NOMO-1 treated with dmso at 0.1 percent for 144 hours (cell line): ENCODE measurements around the gene CFAP20DC.
"Not testable (repeated sequence)": the region's sequence is repeated elsewhere in the genome, so short reads cannot be mapped to it uniquely, and the experiment has no call there.

ENCODE experiments used
- DNase-seq: peaks from one replicate; lab custom pipeline; 2025; ENCODE audit not compliant: unreplicated experiment; lab: John Stamatoyannopoulos, UW

Gene CFAP20DC

DNA sequence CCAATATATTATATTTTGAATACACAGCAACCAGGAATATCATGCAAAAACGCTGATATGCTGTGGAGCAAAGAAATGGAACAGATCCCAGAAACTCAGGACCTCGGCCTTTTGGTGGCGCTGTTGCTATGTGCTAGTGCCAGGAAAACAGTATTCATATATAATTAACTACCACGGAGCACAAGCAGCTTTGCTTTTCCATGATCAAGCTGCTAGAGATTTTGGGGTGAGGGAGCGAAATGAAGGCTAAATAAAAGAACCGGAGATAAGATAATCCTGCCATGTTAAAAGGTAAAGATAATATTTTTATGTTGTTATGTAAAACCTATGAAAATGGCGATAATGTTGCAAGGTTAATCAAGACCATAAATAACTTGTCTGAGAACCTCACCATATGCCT lies 225.5 kb downstream of the CFAP20DC start:
- no peak for DNase-seq

DNA sequence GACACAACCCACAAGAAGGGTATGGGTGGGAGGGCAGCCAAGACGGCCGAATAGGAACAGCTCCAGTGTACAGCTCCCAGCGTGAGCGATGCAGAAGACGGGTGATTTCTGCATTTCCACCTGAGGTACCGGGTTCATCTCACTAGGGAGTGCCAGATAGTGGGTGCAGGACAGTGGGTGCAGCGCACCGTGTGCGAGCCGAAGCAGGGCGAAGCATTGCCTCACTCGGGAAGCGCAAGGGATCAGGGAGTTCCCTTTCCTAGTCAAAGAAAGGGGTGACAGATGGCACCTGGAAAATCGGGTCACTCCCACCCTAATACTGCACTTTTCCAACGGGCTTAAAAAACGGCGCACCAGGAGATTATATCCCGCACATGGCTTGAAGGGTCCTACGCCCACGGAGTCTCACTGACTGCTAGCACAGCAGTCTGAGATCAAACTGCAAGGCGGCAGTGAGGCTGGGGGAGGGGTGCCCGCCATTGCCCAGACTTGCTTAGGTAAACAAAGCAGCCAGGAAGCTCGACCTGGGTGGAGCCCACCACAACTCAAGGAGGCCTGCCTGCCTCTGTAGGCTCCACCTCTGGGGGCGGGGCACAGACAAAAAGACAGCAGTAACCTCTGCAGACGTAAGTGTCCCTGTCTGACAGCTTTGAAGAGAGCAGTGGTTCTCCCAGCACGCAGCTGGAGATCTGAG lies 243.1 kb downstream of the CFAP20DC start:
- not testable (repeated sequence) for DNase-seq

DNA sequence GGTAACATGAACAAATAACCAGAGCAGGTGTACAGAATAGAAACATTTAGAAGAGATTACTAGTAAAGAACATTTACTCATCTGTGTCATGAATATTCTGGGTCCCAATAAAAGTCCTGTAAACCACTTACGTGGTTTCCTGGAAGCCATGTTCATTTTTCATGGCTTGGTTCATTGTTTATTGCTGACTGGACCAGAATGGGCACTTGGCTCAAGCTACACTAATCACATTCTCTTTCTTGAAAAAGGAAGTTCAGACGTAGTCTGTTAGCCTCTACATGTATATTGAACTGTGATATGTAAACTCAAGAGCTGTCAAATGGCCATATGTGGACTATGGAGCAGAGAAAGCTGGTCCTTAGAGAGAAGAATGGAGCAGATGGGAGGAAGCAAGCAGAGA lies 244.9 kb downstream of the CFAP20DC start:
- no peak for DNase-seq

DNA sequence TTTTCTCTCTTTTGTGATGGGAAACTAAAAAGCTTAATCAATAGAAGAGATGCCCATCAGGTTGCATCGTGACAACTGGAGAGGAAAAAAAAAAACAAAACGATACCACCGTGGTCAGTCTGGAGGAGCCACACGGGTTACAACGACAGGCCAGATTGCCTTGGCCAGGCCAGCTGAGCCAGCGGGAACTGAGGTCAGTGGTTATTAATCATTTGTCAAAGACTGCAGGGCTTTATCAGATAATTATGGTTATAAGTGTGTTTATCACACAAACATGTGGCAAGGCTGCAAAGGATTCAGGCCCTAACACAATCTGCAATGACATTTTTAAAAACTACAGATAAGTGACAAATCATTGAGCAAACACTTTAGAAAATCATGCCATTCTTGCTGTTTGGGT lies 248.3 kb downstream of the CFAP20DC start:
- DNase-seq, result no peak

DNA sequence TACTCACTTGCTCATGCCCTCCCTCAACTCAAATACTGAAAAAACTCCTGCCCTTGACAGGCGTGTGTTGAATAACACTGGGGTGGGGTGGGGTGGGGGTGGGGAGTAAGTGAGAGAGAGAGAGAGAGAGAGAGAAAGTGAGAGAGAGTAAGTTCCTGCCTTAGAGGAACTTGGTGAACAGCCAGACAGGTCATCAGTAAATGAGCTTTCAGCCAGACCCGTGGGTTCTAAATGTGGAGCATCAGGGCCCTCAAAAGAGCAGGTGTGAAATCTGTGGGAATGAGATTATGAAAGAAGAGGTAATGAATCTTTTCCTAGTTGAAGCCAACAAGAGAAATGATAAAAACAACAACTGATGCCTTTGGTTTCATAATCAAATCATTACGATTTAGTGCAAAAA lies 248.9 kb downstream of the CFAP20DC start:
- no peak for DNase-seq

DNA sequence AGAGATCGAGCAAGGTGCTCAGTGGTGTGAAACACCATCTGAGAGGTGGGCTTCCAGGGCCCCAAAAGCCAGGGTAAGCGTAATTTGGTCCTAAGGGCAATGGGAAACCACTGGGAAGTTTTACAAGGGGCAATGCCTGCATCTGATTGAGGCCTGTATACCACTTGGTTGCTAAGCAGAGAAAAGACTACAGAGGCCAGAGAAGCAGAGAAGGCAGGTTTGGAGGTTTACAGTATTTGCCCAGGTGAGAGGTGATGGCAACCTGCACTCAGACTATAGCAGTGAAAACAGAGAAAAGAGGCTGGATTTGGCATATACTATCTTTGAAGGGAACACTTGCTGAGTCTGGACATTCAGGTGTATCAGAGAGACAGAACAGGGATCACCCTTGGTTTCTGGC lies 249.8 kb downstream of the CFAP20DC start:
- no peak for DNase-seq

DNA sequence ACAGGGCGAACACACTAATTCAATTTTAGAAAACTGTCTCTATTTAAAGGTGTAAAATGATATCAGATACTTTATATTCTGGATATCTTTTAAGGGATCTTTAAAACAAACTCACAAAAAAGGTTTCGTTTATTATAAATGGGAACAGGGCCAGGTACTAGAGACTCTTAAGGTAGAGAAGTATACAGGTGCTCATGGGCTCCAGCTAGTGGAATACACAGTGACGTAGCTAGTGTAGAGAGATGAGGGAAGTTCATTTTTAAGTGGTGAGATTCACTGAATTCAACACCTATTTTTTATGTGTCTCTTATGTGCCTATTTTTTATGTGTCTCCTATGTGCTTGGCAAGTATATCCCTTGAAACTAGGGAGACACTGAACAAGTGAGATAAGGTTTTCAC lies 250.6 kb downstream of the CFAP20DC start:
- no peak for DNase-seq

DNA sequence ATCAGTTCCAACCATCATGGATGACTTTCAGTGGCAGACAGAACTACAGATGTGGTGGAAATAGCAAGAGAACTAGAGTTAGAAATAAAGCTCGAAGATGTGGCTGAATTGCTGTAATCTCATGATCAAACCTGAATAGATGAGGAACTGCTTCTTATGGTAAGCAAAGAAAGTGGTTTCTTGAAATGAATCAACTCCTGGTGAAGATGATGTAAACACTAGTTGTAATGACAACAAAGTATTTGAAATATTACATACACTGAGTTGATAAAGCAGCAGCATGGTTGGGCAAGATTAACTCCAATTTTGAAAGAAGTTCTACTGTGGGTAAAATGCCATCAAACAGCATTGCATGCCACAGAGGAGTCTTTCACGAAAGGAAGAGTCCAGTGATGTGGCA lies 251.5 kb downstream of the CFAP20DC start:
- no peak for DNase-seq

DNA sequence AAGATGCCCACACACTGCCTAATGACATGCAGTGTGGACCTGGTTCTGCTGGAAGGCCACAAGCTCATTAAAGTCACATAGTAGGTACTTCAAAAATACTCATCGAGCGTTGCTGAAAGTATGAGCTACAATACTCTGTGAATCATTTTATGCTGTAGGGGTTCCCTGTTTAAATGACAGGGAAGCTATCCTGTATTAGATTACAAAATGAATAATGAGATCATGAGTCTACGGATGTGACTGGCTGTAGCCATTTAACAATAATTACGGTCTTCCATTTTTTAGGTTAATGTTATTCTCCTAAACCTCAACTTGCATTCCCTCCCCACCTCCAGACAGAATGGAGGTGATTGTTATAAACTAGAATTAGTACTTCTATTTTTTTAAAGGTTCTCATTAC lies 255.1 kb downstream of the CFAP20DC start:
- no peak for DNase-seq

DNA sequence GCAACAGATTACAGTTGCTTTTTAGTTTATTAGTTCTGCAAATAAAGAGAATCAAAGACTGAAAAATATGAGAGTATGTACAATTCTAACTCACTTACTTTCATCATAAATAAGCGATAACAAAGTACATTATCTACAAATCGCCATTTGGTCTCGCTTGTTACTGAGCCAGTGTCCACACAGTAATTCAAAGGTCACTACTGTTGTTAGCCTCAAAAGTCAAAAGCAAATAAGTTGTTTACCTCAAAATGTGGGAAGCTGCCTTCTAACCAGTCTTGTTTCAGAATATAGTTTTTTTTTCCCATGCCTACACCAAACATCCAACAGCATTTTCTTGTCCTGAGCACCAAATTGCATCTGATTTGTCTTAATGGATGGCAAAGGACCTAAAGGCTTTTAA lies 255.9 kb downstream of the CFAP20DC start:
- DNase-seq, result no peak

DNA sequence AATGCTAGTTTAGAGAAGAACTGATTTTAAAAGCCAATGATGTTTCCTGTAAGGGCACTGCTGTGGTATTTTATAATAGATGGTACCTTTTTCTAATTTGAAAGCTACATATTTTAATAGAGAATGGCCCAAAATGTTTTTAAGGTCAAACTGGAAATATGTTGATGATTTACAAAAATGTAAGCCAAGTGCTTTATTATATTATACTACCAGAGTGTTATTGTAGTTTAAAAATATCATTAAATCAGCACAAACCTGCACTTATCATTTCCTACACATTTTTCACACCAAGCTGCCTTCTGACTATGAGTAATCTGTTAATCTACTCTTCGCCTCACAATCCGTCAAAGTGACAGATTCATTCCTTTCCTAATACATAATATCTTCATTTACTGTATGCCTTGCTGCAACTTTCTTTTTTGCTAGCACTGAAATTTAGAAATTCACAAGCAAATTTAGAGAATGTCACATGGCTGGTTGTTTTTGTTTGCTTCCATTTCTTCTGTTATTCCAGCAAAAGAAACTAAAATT lies 256.8 kb downstream of the CFAP20DC start:
- no peak for DNase-seq

DNA sequence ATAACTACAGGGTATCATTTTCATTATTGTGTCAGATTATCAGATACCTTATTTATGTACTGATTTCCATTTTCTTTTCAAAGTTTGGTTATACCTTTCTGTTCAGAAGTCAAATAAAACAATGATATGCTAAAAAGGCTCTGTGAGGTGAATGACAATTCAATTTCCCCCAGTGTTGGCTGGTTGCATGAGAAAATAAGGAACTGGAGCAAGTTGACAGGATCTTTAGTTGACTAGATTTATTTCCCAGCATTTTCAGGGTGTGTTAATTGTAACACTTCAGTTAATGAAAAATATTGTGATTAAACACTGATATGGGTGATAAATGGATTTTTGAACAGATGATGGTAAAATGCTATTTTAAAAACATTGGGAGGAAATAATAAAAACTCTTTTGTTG lies 260.4 kb downstream of the CFAP20DC start:
- DNase-seq, result no peak

DNA sequence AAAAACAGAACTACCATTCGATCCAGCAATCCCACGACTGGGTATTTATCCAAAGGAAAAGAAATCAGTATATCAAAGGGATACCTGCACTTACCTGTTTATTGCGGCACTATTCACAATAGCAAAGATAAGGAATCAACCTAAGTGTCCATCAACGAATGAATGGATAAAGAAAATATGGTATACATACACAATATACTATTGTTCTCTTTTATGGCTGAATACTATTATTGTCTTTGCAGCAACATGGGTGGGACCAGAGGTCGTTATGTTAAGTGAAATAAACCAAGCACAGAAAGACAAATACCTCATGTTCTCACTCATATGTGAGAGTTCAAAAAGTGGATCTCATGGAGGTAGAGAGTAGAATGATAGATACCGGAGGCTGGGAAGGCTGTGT lies 264.9 kb downstream of the CFAP20DC start:
- DNase-seq, result no peak

DNA sequence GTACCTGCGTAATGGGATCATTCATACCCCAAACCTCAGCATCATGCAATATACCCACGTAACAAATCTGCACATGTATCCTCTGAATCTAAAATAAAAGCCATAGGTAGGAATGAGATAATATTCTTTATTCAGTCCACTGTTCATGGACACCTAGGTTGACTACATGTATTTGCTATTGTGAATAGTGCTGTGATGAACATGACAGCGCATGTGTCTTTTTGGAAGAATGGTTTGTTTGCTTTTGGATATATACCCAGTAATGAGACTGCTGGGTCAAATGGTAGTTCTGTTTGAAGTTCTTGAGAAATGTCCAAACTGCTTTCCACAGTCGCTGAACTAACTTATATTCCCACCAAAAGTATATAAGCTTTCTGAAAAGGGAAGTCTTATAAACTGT lies 265.4 kb downstream of the CFAP20DC start:
- no peak for DNase-seq

DNA sequence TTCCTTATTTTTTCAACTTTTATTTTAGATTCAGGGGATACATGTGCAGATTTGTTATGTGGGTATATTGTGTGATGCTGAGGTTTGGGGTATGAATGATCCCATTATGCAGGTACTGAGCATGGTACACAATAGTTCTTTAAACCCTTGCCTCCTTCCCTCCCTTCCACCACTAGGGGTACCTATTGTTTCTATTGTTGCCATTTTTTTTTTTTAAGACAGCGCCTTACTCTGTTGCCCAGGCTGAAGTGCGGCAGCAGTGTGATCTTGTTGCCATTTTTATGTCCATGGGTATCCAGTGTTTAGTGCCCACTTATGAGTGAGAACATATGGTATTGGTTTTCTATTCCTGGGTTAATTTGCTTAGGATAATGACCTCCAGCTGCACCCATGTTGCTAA lies 266.0 kb downstream of the CFAP20DC start:
- no peak for DNase-seq

DNA sequence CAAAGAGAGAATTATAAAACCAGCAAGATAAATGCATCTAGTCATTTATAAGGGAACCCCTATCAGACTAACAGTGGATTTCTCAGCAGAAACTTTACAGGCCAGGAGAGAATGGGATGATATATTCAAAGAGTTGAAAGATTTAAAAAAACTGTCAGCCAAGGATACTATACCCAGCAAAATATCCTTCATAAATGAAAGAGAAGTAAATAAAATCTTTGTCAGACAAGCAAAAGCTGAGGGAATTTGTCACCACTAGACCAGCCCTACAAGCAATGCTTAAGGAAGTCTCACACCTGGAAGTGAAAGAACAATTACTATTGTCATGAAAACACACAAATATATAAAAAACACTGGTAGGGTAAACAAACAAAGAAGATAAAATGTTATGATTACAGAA lies 269.9 kb downstream of the CFAP20DC start:
- DNase-seq, result no peak

DNA sequence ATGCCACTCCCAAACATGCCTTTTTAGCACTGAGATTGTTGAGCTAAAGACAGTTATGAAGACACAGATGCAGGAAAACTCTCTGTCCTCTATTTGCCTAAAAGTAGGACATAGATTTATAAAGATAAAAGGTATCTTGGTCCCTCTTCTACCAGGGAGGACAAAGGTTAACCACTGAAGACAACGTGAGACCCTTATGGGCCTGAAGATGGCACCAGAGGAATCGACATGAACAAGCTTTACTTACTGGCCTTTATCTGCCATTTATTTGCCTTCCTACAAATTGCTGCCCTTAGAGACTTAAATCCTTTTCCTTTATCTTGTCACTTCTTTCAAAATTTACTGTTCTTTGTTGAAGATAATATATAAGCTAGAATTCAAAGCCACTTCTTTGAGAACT lies 273.6 kb downstream of the CFAP20DC start:
- DNase-seq, result no peak

DNA sequence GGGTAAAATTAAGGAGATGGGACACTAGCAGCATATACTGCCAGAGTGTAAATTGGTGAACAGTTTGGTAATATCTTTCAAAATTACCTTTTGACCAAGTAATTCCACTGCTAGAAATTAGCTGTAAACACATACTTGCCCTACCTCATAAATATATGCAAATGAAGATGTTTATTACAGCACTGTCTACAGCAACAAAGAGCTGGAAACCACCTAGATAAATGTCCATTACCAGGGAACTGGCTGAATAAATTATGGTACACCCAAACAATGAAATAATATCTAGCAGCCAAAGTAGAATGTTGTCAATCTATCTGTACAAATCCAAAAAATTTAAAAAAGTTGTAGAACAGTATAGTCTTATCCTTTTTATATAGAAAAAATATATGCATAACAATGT lies 277.4 kb downstream of the CFAP20DC start:
- DNase-seq, result no peak

DNA sequence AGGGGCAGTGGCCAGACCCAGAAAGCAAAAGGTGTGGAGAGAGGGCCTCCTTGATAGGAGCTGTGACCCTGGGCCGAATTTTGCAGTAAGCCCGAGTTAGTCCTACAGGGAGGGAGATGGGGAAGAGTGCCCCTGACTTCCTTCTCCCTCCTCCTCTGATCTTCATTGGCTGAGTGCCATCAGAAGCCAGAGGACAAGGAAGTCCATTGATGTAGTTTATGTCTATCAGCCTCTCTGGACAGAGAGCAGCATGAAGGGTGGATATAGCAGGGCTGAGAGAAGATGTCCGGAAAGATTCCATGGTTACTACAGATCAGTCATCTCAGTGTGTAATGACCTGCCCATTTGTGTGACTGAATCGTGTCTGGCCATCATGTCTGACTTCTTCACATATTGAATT lies 280.8 kb downstream of the CFAP20DC start:
- DNase-seq, result no peak

DNA sequence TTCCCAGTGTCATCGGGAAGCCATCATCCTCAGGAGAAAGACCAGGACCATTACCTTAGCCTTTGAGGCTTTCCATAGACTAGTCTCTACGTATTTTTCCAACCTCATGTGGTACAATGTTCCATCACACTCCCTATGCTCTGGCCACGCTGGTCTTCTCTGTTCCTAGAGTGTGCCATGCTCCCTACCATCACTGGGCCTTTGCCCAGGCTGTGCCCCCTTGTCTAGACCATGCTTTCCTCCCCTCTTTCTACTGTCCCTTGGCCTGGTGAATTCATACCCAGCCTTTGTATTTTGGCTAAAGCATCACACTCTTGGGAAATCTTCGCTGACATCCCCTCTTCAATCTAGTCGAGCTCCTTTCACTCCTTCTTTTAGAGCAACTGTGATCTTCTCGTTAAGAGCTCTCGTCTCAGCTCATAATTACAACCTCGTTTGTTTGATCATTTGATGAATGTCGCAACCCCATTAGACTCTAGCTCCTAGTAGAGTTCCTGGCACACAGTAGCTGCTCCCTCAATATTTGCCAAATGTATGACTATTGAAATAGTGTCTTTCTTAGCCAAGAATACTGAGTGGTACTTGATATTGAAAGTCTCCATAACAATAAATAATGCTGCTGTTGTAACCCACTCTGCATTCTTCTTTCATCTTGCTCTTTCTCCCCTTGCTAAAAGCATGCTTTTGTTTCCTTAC lies 283.1 kb downstream of the CFAP20DC start:
- no peak for DNase-seq

DNA sequence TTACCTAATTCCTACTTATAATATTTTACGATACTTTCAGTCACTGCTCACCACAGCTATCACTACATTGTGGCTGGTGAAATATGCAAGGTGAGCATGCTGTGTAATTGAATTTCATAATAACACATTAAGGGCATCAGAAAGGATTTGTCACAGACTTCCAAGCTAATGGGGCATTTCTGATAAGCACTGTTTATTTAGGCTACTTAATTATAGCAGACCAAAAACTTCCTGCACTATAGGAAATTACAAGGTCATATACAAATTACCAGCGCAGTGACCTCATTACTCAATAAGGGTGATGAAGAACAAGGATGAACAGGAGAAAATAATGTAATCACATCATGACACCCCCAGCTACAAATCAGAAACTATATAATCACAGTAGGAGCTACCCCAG lies 294.7 kb downstream of the CFAP20DC start:
- no peak for DNase-seq

DNA sequence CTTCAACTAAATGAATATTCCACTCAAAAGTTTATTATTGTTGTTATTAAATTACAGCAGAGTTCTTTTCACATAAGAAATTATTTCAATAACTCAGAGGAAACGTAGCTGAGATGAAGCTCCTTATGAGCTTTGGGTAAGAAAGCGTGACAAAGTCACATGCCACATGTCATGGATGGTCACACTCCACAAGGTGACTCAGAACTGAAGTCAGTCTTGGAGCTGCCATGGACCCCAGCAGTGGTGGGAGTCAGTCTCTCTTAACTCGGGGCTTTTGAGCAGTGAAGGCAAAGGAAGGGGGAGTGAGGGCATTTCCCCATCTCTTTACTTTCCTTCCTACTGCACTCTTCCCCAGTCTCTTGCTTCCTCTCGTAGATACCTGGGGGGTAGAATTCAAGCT lies 295.8 kb downstream of the CFAP20DC start:
- no peak for DNase-seq
